HG03342 (cell line): ENCODE results near the gene PEPD.

Source experiments
- ATAC-seq: cut with Tn5 transposase; IDR thresholded peaks from one replicate; pipeline ENCODE4 v1.9.1; 2021; ENCODE audit warnings: mild to moderate bottlenecking, moderate library complexity; ENCODE audit not compliant: unreplicated experiment

PEPD gene

DNA sequence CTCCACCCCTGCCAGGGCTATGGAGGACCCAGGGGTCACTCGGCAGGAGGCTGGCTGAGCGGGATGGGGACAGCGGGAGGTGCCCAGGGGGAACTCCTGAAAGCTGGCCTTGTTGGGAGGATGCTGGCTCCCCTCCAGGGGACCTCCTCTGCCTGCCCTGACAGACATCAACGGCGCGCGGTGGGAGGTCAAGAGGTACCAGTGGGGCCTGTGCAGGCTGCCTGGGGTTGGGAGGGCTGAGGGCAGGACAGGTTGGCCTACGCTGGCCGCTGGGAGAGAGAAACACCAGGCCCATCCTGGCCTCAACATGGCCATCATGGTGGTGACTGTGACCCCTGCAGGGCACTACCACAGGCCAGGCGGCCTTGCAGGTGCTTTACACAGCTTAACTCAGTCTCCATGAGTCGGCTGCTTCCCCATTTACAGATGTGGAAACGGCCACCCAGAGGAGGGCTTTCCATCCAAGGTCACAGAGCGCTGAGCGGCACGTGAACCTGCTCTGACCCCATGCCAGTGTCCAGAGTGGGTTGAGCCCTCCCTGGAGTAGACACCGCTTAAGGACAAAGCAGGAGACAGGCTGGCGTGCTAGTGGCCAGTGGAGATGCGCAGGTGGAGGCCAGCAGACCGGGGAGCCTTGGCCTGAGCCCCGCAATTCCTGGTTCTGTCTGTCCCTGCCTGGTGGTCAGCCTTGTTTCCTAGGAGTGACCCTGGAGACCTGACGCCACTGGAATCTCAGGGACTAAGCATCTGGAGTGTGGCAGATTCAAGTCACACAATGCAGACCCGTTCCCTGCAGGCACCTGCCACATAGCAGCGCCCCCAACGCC lies 120.5 kb downstream of the PEPD start:
- no peak for ATAC-seq

- ATAC-seq: no peak
These were observed 121.6 kb downstream of the PEPD start for GRCh38 chr19:33399745-33400681.

GRCh38 chr19:33399081-33399744 lies 122.4 kb downstream of the PEPD start:
- no peak for ATAC-seq

DNA sequence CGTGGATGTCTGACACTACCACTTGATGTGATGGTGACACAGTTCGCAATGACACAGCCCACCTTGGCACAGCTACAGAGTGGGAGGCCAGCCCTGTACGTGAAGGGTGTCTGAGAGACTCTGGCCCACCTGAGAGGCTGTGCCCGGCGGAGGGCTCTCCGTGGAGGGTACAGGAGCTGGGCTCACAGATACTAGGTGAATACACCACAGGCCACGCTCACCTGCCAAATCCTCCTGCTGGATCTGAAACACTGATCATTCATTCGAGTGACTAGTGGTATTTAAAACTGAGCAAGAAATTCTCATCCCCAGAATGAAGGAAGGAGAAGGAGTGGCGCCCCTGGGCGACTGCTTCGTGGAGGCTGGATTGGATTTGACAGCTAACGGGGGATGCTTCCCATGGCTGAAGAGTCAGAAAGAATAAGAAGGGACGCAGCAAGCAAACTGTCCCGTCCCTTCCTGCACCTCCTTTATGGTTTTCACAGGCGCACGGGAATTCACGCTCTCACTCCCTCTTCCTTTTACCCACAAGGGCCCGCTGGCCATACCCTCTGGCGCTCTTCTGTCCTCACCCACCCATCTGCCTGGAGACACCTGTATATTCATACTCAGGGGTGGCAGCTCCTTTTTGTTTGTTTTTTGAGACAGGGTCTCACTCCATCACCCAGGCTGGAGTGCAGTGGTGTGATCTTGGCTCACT lies 123.1 kb downstream of the PEPD start:
- ATAC-seq: no peak

DNA sequence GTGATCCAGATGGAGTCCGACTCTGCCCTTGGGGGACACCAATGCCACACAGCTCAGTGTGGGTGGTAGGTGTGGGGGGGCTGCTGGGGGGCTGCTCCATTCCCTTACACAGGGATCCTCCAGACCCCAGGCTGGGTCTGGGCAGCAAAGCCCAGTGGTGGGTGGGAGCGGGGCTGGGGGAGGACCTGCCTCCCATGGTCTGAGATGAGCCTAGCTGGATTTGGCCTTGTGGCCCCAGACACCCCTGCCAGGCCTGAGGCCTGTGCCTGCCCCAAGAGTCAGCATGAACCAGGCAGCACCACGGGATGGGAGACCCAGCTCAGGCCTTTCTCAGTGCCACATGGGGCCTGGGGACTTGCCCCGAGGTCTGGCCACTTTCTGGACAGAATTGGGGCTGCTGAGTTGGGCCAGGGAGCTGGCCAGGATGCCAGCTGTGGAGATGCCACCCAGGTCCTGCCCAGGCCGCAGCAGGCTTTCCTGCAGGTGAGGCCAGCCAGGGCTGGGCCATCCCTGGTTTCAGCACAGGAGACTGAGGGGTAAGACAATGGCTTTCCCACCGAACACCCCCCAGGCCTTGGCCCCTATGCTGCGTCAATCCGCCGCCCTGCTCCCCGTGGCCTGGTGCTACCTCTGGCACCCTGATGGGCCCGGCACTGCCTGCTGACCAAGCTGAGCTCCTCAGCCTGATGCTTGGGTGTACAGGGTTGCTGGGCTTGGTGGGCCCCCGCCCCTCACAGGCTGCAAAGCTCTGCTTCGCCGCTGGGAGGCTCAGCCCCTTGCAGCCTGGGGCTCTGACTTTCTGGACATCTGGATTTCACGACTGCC lies 123.8 kb downstream of the PEPD start:
- no peak for ATAC-seq

- no peak for ATAC-seq
These were observed 124.7 kb downstream of the PEPD start for GRCh38 chr19:33396701-33397535.

DNA sequence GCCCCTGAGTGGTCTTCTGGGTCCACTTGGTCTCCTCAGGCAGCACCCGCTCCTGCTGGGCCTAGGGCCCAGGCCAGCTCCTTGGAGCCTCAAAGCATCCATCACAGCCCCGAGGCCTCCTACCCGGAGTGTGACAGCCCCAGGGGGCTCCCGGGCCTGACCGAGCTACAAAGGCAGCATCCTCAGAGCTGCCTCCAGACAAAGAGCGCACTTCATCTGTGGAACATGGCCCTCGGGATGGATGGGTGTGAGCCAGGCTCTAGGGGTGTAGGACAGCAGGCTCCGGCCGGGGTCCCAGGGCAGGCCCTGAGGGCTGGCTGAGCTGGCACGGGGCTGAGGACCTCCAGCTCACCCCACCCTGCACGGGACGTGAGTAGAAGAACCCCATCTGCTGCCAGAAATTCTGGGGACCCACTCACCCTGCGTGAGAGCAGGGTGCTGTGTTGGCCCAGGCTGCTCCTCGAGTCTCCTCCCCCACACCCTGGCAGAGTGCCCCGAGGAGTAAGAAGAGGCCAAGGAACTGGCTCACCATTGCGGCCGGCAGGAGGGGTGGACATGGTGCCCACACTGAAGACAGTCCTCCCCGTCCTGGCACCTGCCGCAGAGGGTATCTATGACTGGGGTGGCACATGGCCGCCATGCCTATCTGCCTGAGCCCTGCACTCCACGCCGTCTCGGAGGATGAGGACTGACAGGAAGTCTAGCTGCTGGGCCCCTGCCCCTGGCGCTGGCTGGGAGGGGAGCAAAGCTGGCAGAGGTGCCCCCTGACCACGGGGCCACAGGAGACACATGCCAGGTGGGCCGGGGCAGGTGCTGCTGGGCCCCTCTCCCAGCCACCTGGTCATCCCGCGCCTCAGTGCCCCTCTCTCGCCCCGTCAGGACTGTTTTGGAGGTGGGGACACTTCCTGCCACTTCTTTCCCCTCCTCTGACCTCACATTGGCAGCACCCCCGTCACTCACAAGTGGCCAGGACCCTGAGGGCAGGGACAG lies 125.7 kb downstream of the PEPD start:
- ATAC-seq: no peak

- ATAC-seq: no peak
These were observed 126.6 kb downstream of the PEPD start for GRCh38 chr19:33394723-33395560.

DNA sequence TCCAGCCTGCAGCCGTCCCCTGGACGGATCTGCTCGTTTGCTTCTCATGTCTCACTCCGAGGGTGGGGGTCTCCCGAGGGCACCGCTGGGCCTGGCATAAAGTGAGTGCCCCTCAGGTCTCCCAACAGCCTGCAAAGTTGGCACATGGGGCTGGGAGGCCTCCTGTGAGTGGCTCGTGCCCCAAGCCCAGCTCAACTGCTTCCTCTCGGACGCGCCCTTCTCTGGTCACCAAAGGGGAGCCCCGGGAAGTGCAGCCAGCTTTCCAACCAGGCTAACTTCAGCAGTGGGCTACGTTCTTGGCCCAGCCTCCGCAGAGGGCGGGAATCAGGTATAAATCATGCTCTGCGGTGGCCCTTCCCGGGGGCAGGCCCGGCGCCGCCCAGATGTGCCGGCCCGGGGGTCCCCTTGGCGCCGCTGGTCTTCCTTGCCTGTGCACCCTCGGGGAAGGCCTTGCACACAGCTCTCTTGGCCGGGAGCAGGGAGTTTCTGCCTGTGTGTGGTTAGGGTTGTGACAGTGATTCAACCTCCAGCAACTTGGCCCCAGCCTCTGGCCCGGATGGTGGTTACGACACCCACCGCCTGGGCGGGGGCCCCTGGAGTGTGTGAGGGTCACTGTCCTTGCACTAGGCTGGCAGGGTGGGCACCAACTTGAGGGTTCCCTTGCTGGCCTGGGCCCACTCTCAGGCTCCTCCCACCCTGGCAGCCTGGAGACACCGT lies 127.4 kb downstream of the PEPD start:
- no peak for ATAC-seq

DNA sequence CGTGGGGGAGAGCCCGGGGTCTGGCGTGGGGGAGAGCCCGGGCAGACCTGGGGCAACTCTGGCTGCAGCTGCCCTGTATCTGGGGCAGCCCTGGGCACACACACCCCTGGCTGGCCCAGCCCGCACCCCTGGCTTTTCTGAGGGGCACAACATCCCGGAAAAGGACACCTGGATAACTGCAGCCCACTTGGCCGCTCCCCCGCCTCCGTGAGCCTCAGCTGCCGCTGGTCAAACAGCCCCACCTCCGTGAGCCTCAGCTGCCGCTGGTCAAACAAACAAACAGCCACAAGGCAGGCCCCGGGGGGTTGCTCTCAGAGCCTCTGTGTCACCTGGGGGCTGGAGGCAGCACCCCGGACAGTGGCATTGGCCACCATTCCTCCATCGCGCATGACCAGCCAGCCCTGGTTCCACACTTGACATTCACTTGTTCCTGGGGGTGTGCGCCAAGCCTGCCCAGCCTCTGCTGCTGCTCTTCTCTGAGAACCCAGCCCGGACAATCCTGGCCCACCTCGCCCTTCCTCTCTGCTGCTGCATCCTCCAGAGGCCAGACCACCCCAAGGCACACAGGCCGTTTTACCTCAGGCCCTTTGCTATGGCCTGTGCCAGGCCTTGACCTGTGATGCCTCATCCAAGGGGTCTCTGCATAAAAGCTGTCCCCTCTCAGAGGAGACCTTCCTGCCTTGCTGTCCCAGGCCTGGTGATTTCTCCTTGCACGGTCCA lies 128.1 kb downstream of the PEPD start:
- no peak for ATAC-seq

GRCh38 chr19:33392341-33393285 lies 129.0 kb downstream of the PEPD start:
- ATAC-seq: no peak

GRCh38 chr19:33391631-33392249 lies 129.9 kb downstream of the PEPD start:
- ATAC-seq: no peak

DNA sequence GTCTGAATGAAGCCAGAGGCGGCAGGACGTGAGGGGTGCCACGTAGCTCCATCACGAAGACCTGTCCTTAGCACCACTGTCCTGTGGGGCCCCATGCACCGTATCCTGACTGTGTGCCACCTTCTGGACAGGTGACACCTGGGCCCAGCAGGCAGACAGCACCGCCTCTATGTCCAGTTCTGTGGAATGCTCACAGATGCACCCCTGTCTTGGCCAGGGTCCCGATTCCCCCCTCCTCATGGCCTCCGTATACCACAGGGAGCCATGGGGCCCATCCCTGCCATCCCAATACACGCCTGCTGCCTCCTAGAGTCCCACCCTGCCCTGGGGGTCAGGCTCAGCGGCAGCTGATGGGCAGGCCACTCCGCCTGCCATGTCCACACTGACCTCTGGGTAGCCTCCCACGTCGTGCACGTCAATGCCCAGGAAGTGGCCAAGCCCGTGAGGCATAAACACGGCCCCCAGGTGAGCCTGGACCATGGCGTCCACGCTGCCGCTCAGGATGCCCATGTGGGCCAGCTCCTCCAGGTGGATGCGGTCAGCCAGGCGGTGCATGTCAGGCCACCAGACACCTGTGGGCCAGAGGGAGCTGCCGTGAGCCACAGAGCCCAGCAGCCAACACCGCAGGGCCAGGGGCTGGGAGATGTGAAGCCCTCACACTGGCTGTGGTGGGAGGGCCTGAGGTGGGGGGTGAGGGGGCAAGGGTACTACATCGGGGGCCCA lies 130.5 kb downstream of the PEPD start:
- ATAC-seq: no peak
